C4-2B (cell line): ENCODE data around the gene DUSP14.
"Not testable (repeated sequence)": the region's sequence is repeated elsewhere in the genome, so short reads cannot be mapped to it uniquely, and the experiment has no call there.

Experiments used
- H3K27ac ChIP-seq: fragments of 450-650 bp; 2 replicates; pipeline ENCODE4 v1.5.1; 2017
- ZFX ChIP-seq: fragments of 450-650 bp; IDR thresholded peaks from 2 replicates; pipeline ENCODE4 v1.6.1; 2017
- TF ChIP-seq, protein P1 (sequence below): fragments of 450-650 bp; conservative IDR thresholded peaks from 2 replicates; pipeline ENCODE4 v1.5.1; 2017; ENCODE audit warnings: mild to moderate bottlenecking

Gene DUSP14

GRCh38 chr17:37505333-37505732 lies 15.6 kb downstream of the DUSP14 start:
- no peak overlapping the region for H3K27ac ChIP-seq

GRCh38 chr17:37506678-37507077 lies 17.0 kb downstream of the DUSP14 start:
- no peak overlapping the region for H3K27ac ChIP-seq
- TF ChIP-seq, protein P1, sequence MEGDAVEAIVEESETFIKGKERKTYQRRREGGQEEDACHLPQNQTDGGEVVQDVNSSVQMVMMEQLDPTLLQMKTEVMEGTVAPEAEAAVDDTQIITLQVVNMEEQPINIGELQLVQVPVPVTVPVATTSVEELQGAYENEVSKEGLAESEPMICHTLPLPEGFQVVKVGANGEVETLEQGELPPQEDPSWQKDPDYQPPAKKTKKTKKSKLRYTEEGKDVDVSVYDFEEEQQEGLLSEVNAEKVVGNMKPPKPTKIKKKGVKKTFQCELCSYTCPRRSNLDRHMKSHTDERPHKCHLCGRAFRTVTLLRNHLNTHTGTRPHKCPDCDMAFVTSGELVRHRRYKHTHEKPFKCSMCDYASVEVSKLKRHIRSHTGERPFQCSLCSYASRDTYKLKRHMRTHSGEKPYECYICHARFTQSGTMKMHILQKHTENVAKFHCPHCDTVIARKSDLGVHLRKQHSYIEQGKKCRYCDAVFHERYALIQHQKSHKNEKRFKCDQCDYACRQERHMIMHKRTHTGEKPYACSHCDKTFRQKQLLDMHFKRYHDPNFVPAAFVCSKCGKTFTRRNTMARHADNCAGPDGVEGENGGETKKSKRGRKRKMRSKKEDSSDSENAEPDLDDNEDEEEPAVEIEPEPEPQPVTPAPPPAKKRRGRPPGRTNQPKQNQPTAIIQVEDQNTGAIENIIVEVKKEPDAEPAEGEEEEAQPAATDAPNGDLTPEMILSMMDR: no peak; the same call in 1 of the 2 replicates
- no peak for TF ChIP-seq ZFX

More at GRCh38 chr17:37505333-37505732, 15.6 kb downstream of the DUSP14 start:
- TF ChIP-seq, protein P1: no peak
- no peak for TF ChIP-seq ZFX

- H3K27ac ChIP-seq: no peak overlapping the region
- TF ChIP-seq ZFX: no peak
- TF ChIP-seq, protein P1: no peak
Measured at GRCh38 chr17:37507111-37507510, 17.4 kb downstream of the DUSP14 start.

- no peak for TF ChIP-seq ZFX
- TF ChIP-seq, protein P1: no peak
- peak overlapping the region; percentile 35 for H3K27ac ChIP-seq
Measured at GRCh38 chr17:37510056-37510455, 20.4 kb downstream of the DUSP14 start.

- H3K27ac ChIP-seq: not testable (repeated sequence)
Measured at GRCh38 chr17:37511642-37512041, 22.0 kb downstream of the DUSP14 start.

DNA sequence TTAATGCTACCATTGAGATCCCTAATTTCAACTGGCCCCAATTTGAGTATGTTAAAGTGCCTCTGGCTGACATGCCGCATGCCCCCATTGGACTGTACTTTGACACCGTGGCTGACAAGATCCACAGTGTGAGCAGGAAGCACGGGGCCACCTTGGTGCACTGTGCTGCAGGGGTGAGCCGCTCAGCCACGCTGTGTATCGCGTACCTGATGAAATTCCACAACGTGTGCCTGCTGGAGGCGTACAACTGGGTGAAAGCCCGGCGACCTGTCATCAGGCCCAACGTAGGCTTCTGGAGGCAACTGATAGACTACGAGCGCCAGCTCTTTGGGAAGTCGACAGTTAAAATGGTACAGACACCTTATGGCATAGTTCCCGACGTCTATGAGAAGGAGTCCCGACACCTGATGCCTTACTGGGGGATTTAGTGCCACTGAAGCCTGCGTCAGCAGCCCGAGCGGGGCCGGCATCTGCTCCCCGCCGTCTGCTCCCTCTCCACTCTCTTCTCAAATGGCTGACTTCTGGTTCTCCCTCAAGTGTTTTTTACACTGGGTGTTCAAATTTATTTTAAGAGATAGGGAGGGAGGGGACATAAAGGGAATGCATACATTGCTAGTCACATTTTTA lies 22.9 kb downstream of the DUSP14 start:
- TF ChIP-seq, protein P1: no peak
- TF ChIP-seq ZFX: no peak
- no peak overlapping the region for H3K27ac ChIP-seq

- TF ChIP-seq, protein P1: no peak
- no peak for TF ChIP-seq ZFX
- H3K27ac ChIP-seq: no peak overlapping the region
Measured at GRCh38 chr17:37513711-37514110, 24.0 kb downstream of the DUSP14 start.

DNA sequence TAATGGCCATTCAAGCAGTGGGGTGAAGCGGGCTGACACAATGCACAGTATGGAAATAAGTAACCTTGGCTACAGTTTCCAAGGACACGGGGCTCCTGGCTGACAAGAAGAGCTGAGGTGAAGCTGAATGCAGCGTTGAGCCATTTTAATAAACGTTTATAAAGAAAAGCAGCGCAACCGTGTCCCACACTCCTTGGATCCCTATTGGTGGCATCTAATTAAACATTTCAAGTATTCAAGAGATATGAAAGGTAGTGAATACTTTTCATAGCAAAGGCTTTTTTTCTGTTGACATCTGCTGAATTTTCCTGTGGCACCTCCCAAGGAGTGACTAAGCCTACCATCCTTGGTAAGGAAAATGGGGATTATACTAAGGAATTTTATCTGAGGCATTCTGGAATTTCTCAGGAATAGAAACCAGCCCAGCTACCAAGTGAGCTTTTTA lies 26.5 kb downstream of the DUSP14 start:
- H3K27ac ChIP-seq: no peak overlapping the region
- TF ChIP-seq ZFX: no peak
- TF ChIP-seq, protein P1: no peak
